ENCODE data around the gene SUMO3.

The SUMO3 gene

GRCh38 chr21:44828362-44829056 lies 10.6 kb upstream of the SUMO3 start:
- DNase-seq: no peak

DNA sequence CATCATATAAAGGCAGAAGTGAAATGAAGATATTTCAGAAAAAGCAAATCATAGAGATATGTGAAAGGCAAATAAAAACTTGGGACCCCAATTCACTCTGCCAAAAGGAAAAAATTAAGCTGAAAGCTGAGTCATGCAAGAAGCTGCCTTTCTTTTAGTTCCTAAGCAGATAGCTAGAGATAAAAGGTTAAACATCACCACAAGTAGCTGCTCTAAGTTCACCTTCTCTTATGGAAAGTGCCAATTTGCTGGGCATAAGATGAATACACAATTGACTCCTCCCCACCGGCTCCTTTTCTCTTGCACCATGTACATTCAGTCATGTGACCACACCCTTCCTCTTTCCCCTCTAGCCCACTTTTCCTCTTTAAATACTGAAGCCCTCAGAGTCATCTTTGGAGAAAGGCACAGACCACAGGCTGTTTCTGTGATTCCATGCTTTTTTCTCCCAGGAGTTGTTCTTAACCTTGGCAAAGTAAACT lies 5.4 kb upstream of the SUMO3 start:
- no peak for DNase-seq

DNA sequence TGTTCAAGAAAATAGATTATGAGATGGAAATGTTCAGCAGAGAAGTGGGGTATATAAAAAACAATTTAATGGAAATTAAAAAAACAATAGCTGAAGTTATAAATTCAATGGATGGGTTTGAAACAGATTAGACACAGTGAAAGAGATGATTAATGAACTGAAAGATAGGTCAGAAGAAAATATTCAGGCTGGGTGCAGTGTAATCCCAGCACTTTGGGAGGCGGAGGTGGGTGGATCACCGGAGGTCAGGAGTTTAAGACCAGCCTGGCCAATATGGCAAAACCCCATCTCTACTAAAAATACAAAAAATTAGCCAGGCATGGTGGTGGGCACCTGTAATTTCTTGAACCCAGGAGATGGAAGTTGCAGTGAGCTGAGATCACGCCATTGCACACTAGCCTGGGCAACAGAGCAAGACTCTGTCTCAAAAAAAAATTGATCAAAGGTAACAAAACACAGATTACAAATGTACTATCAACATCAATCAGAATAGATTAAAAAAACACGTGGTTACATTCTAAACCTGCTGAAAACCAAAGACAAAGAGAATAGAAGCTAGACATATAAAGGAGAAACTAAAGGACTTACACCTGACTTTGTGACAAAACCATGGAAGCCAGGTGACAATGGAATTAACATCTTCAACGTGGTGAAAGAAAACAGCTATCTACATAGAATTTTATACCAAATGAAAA lies 4.8 kb upstream of the SUMO3 start:
- DNase-seq: no peak

DNA sequence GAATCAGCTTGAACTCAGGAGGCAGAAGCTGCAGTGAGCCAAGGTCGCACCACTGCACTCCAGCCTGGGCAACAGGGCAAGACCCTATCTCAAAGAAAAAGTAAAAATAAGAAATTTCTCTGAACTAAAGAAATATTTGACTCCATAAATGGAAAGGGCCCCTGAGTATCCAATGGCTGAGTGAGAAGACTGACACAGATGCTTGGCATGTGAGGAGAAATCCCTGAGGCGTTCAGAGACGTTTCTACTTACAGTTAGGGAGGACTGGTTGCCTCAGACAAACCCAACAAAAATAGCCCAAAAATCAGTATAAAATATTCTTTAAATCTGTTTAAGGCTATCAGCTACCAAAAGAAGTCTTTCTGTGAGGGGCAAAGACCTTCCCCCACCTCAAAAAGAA lies 3.0 kb upstream of the SUMO3 start:
- DNase-seq: peak; percentile 76

- DNase-seq: no peak
Measured at GRCh38 chr21:44819283-44820243, 1.7 kb upstream of the SUMO3 start.

DNA sequence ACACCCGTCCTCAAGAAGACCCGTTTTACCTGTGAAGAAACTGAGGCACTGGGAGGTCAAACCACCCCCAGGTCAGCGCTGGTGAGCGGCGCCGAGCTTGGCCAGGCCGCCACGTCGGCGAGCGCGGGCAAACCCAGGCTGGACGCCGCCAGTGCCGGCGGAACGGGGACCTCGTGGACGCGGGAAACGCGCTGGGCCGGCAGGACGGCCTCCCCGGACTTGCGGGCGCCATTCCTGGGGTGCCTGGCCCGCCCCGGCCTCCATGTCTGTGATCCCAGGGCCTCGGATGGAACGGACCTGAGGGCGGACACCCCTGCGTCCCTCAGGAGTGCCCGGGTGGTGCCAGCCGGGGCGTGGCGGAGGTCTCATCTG lies 764 bp upstream of the SUMO3 start:
- DNase-seq: no peak

GRCh38 chr21:44817506-44817880 lies 369 bp downstream of the SUMO3 start:
- DNase-seq: peak; percentile 91

DNA sequence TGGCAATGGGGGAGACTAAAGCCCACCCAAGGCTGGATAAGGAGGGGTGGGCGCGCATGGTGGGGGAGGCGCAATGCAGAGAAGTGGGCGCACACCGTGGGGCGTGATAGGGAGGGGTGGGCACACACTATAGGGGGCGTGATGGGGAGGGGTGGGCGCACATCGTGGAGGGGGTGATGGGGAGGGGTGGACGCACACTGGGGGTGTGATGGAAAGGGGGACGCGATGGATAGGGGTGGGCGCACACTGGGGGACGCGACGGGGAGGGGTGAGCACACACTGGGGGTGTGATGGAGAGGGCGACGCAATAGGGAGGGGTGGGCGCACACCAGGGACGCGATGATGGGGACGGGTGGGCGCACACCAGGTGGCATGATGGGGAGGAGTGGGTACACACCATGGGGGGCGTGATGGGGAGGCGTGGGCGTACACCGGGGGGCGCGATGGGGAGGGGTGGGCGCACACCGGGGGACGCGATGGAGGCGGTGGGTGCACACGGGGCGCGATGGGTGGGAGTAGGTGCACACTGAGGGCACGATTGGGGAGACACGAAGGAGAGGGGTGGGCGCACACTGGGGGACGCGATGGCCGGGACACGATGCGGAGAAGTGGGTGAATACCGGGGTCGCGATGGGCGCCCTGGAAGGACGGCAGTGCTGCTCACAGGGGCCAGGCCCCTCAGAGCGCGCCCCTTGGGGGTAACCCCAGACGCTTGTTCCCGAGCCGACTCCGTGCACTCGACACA lies 929 bp downstream of the SUMO3 start:
- no peak for DNase-seq

DNA sequence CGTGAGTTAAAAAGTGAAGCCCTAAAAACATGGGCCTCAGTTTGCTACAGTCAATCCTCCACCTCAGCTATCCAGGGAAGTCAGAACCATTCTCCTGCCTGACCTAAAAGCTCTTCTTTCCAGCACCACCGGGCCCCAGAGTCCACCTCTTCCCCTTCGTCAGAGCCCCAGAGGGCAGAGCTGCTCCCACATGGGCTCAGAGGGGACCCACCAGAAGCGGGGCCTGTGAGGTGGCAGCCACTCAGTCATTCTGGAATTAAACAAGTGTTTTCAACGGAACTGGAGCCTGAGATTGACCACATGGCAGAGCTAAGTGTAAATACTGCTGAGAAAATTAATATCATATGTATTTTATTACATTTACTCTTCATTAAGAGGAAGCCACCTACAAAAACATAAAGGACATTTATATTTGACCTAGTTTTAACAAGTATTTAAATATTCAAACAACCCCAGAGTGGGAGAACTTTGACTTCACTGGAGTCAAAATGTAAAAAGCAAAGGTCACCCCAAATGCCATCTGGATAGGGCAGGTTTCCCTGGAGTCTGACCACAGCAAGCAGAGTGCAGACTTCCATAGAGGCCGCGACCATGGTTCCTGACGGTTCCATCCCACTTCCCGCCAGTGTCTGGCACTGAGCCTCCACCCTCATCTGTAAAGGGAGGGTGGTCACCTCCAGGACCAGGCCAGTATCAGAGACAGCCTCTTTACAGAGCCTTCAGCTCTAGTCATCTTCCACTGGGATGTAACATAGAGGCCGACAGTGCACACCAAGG lies 1.8 kb downstream of the SUMO3 start:
- DNase-seq: no peak

- no peak for DNase-seq
Measured at GRCh38 chr21:44815225-44815624, 2.6 kb downstream of the SUMO3 start.

- DNase-seq: peak; percentile 52
Measured at GRCh38 chr21:44814498-44815023, 3.3 kb downstream of the SUMO3 start.

GRCh38 chr21:44813727-44814126 lies 4.1 kb downstream of the SUMO3 start:
- no peak for DNase-seq

GRCh38 chr21:44813149-44813548 lies 4.7 kb downstream of the SUMO3 start:
- no peak for DNase-seq

GRCh38 chr21:44812640-44813039 lies 5.2 kb downstream of the SUMO3 start:
- DNase-seq: no peak

GRCh38 chr21:44810779-44811178 lies 7.1 kb downstream of the SUMO3 start:
- no peak for DNase-seq

GRCh38 chr21:44805859-44806258 lies 12.0 kb downstream of the SUMO3 start:
- no peak for DNase-seq

DNA sequence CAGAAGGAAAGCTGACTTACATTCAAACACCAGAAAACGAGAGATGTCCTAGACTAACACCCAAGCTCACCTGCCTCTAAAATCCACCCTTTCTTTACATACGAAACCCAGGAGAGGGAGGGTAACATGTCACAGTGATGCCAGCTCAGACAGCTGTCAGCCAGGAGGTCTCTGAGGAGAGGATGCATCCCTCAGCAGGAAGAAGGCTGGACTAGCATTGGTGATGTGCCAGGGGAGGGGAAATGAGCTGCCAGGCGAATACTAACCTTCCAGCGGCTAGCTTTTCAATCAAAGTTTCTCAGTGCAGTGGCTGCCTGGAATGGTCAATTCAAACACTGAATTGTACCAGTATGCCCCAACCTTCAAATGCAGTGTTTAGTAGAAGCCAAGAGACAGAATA lies 12.6 kb downstream of the SUMO3 start:
- DNase-seq: no peak

GRCh38 chr21:44804762-44805161 lies 13.1 kb downstream of the SUMO3 start:
- DNase-seq: no peak

GRCh38 chr21:44803651-44804050 lies 14.2 kb downstream of the SUMO3 start:
- no peak for DNase-seq

GRCh38 chr21:44802396-44803153 lies 15.3 kb downstream of the SUMO3 start:
- no peak for DNase-seq

All from fibroblast of skin of scalp (primary cell).